ENCODE data around the gene TBPL2.
"Not testable (repeated sequence)": the region's sequence is repeated elsewhere in the genome, so short reads cannot be mapped to it uniquely, and the experiment has no call there.

TBPL2 gene

GRCh38 chr14:55457496-55457895 lies 17.1 kb upstream of the TBPL2 start:
- Histone ChIP-seq H3K4me1 (ENCODE audit: control insufficient read depth, insufficient read depth, low read length, poor library complexity, severe bottlenecking) (no peaks in the 10 kb centered on the region), H3K4me3 (ENCODE audit: insufficient read depth, low read depth, low read length, poor library complexity, severe bottlenecking) (no peak overlapping the region), H3K27ac (ENCODE audit: insufficient read depth, low read length, poor library complexity, severe bottlenecking) (no peak overlapping the region), H3K36me3 (ENCODE audit: control insufficient read depth, insufficient read depth, low read length) (no peaks in the 10 kb centered on the region), H3K27me3 (replicated peaks; ENCODE audit: control insufficient read depth, insufficient read depth, low read length, poor library complexity, severe bottlenecking) (peaks cover 3% of the 10 kb centered on the region), H3K9me3 (ENCODE audit: control insufficient read depth, low read length) (no peaks in the 10 kb centered on the region)
- DNase-seq, result no peak

- H3K36me3 ChIP-seq (ENCODE audit: control insufficient read depth, insufficient read depth, low read length); DNase-seq; H3K4me3 ChIP-seq (ENCODE audit: insufficient read depth, low read depth, low read length, poor library complexity, severe bottlenecking); H3K4me1 ChIP-seq (ENCODE audit: control insufficient read depth, insufficient read depth, low read length, poor library complexity, severe bottlenecking); H3K27me3 ChIP-seq (replicated peaks; ENCODE audit: control insufficient read depth, insufficient read depth, low read length, poor library complexity, severe bottlenecking); H3K9me3 ChIP-seq (ENCODE audit: control insufficient read depth, low read length); H3K27ac ChIP-seq (ENCODE audit: insufficient read depth, low read length, poor library complexity, severe bottlenecking): not testable (repeated sequence)
These were observed 16.0 kb upstream of the TBPL2 start for GRCh38 chr14:55456411-55456810.

GRCh38 chr14:55454264-55455002 lies 14.0 kb upstream of the TBPL2 start:
- no peaks in the 10 kb centered on the region for H3K36me3 ChIP-seq (ENCODE audit: control insufficient read depth, insufficient read depth, low read length)
- DNase-seq, result no peak
- H3K9me3 ChIP-seq (ENCODE audit: control insufficient read depth, low read length), result no peaks in the 10 kb centered on the region
- no peak overlapping the region for H3K4me3 ChIP-seq (ENCODE audit: insufficient read depth, low read depth, low read length, poor library complexity, severe bottlenecking)
- H3K27me3 ChIP-seq (replicated peaks; ENCODE audit: control insufficient read depth, insufficient read depth, low read length, poor library complexity, severe bottlenecking), result peaks cover 3% of the 10 kb centered on the region
- no peaks in the 10 kb centered on the region for H3K4me1 ChIP-seq (ENCODE audit: control insufficient read depth, insufficient read depth, low read length, poor library complexity, severe bottlenecking)
- H3K27ac ChIP-seq (ENCODE audit: insufficient read depth, low read length, poor library complexity, severe bottlenecking), result no peak overlapping the region

- no peak for DNase-seq
- H3K4me3 ChIP-seq (ENCODE audit: insufficient read depth, low read depth, low read length, poor library complexity, severe bottlenecking), result no peak overlapping the region
- no peak overlapping the region for H3K27ac ChIP-seq (ENCODE audit: insufficient read depth, low read length, poor library complexity, severe bottlenecking)
- H3K9me3 ChIP-seq (ENCODE audit: control insufficient read depth, low read length), result no peaks in the 10 kb centered on the region
- no peaks in the 10 kb centered on the region for H3K36me3 ChIP-seq (ENCODE audit: control insufficient read depth, insufficient read depth, low read length)
- peaks cover 3% of the 10 kb centered on the region for H3K27me3 ChIP-seq (replicated peaks; ENCODE audit: control insufficient read depth, insufficient read depth, low read length, poor library complexity, severe bottlenecking)
- no peaks in the 10 kb centered on the region for H3K4me1 ChIP-seq (ENCODE audit: control insufficient read depth, insufficient read depth, low read length, poor library complexity, severe bottlenecking)
These were observed 11.5 kb upstream of the TBPL2 start for GRCh38 chr14:55451950-55452349.

- H3K4me1 ChIP-seq (ENCODE audit: control insufficient read depth, insufficient read depth, low read length, poor library complexity, severe bottlenecking), result no peaks in the 10 kb centered on the region
These were observed 11.0 kb upstream of the TBPL2 start for GRCh38 chr14:55451398-55451797.

GRCh38 chr14:55450987-55451386 lies 10.6 kb upstream of the TBPL2 start:
- Histone ChIP-seq H3K36me3 (ENCODE audit: control insufficient read depth, insufficient read depth, low read length) (no peaks in the 10 kb centered on the region), H3K4me3 (ENCODE audit: insufficient read depth, low read depth, low read length, poor library complexity, severe bottlenecking) (no peak overlapping the region), H3K9me3 (ENCODE audit: control insufficient read depth, low read length) (no peaks in the 10 kb centered on the region), H3K4me1 (ENCODE audit: control insufficient read depth, insufficient read depth, low read length, poor library complexity, severe bottlenecking) (no peaks in the 10 kb centered on the region), H3K27ac (ENCODE audit: insufficient read depth, low read length, poor library complexity, severe bottlenecking) (no peak overlapping the region), H3K27me3 (replicated peaks; ENCODE audit: control insufficient read depth, insufficient read depth, low read length, poor library complexity, severe bottlenecking) (peaks cover 3% of the 10 kb centered on the region)
- no peak for DNase-seq

More at GRCh38 chr14:55451398-55451797, 11.0 kb upstream of the TBPL2 start:
- H3K9me3 ChIP-seq (ENCODE audit: control insufficient read depth, low read length), result no peaks in the 10 kb centered on the region
- no peak overlapping the region for H3K27ac ChIP-seq (ENCODE audit: insufficient read depth, low read length, poor library complexity, severe bottlenecking)
- DNase-seq, result no peak
- no peak overlapping the region for H3K4me3 ChIP-seq (ENCODE audit: insufficient read depth, low read depth, low read length, poor library complexity, severe bottlenecking)
- H3K27me3 ChIP-seq (replicated peaks; ENCODE audit: control insufficient read depth, insufficient read depth, low read length, poor library complexity, severe bottlenecking), result peaks cover 3% of the 10 kb centered on the region
- no peaks in the 10 kb centered on the region for H3K36me3 ChIP-seq (ENCODE audit: control insufficient read depth, insufficient read depth, low read length)

- no peaks in the 10 kb centered on the region for H3K9me3 ChIP-seq (ENCODE audit: control insufficient read depth, low read length)
- peaks cover 3% of the 10 kb centered on the region for H3K27me3 ChIP-seq (replicated peaks; ENCODE audit: control insufficient read depth, insufficient read depth, low read length, poor library complexity, severe bottlenecking)
- no peaks in the 10 kb centered on the region for H3K36me3 ChIP-seq (ENCODE audit: control insufficient read depth, insufficient read depth, low read length)
- no peaks in the 10 kb centered on the region for H3K4me1 ChIP-seq (ENCODE audit: control insufficient read depth, insufficient read depth, low read length, poor library complexity, severe bottlenecking)
- H3K4me3 ChIP-seq (ENCODE audit: insufficient read depth, low read depth, low read length, poor library complexity, severe bottlenecking), result no peak overlapping the region
- DNase-seq, result no peak
- no peak overlapping the region for H3K27ac ChIP-seq (ENCODE audit: insufficient read depth, low read length, poor library complexity, severe bottlenecking)
These were observed 10.1 kb upstream of the TBPL2 start for GRCh38 chr14:55450539-55450938.

GRCh38 chr14:55450124-55450523 lies 9.7 kb upstream of the TBPL2 start:
- Histone ChIP-seq H3K4me1 (ENCODE audit: control insufficient read depth, insufficient read depth, low read length, poor library complexity, severe bottlenecking) (no peaks in the 10 kb centered on the region), H3K27me3 (replicated peaks; ENCODE audit: control insufficient read depth, insufficient read depth, low read length, poor library complexity, severe bottlenecking) (peaks cover 3% of the 10 kb centered on the region), H3K4me3 (ENCODE audit: insufficient read depth, low read depth, low read length, poor library complexity, severe bottlenecking) (no peak overlapping the region), H3K9me3 (ENCODE audit: control insufficient read depth, low read length) (no peaks in the 10 kb centered on the region), H3K36me3 (ENCODE audit: control insufficient read depth, insufficient read depth, low read length) (no peaks in the 10 kb centered on the region), H3K27ac (ENCODE audit: insufficient read depth, low read length, poor library complexity, severe bottlenecking) (no peak overlapping the region)
- DNase-seq, result no peak

GRCh38 chr14:55449116-55449515 lies 8.7 kb upstream of the TBPL2 start:
- no peaks in the 10 kb centered on the region for H3K4me1 ChIP-seq (ENCODE audit: control insufficient read depth, insufficient read depth, low read length, poor library complexity, severe bottlenecking)
- H3K27me3 ChIP-seq (replicated peaks; ENCODE audit: control insufficient read depth, insufficient read depth, low read length, poor library complexity, severe bottlenecking), result no peaks in the 10 kb centered on the region
- H3K27ac ChIP-seq (ENCODE audit: insufficient read depth, low read length, poor library complexity, severe bottlenecking), result no peak overlapping the region
- no peaks in the 10 kb centered on the region for H3K36me3 ChIP-seq (ENCODE audit: control insufficient read depth, insufficient read depth, low read length)
- no peaks in the 10 kb centered on the region for H3K9me3 ChIP-seq (ENCODE audit: control insufficient read depth, low read length)
- no peak overlapping the region for H3K4me3 ChIP-seq (ENCODE audit: insufficient read depth, low read depth, low read length, poor library complexity, severe bottlenecking)
- DNase-seq, result no peak

- H3K4me1 ChIP-seq (ENCODE audit: control insufficient read depth, insufficient read depth, low read length, poor library complexity, severe bottlenecking), result no peaks in the 10 kb centered on the region
- H3K27ac ChIP-seq (ENCODE audit: insufficient read depth, low read length, poor library complexity, severe bottlenecking), result no peak overlapping the region
- H3K4me3 ChIP-seq (ENCODE audit: insufficient read depth, low read depth, low read length, poor library complexity, severe bottlenecking), result no peak overlapping the region
- no peaks in the 10 kb centered on the region for H3K27me3 ChIP-seq (replicated peaks; ENCODE audit: control insufficient read depth, insufficient read depth, low read length, poor library complexity, severe bottlenecking)
- H3K9me3 ChIP-seq (ENCODE audit: control insufficient read depth, low read length), result no peaks in the 10 kb centered on the region
- no peak for DNase-seq
- H3K36me3 ChIP-seq (ENCODE audit: control insufficient read depth, insufficient read depth, low read length), result no peaks in the 10 kb centered on the region
These were observed 7.8 kb upstream of the TBPL2 start for GRCh38 chr14:55448141-55448614.

Measured in effector memory CD4-positive, alpha-beta T cell (primary cell).